Measurements from ENCODE around the gene UBE2C. TPM values are rescaled to one million over a fixed set of nuclear protein-coding genes. Genes with fewer than 3 reads are reported as not detected.

UBE2C gene
- total and polyA plus RNA-seq, 2 donors (not counting 1 experiment from before 2014, with no cell fraction given): 0.54 to 2.4 TPM

DNA sequence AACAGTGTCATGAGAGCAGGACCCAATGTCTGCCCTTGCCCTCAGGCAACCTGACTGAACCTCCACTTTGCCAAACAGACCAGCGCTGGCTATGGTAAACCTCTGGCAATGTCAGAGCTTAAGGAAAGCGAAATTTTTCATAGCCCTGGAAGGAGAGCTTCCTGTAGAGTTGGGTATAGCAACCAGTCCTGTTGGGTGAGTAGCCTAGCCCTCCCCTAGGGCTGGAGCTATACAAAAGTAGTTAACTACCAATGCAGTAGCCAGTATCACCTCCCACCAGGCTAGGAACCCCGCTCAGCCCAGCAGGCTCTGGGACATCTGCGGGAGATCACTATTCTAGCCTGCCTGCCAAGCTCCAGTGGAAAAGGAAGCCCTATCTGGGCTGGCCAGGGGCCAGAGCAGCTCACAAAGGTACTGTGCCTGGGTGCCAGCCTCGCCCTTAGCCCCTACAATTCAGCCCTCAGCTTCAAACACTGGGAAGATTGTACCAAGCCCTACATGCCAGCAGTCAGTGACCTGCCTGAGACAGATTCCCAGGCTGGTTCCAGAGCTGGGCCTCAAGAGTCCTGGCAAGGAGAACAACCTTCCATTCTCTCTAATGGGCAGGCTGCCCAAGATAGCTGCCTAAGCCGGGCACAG, 28.7 kb upstream of the UBE2C start:
- Histone ChIP-seq H4K20me1 (ENCODE audit: control insufficient read depth, insufficient read depth, low read length, poor library complexity, severe bottlenecking) (no peaks in the 10 kb centered on the region), H3K9ac (ENCODE audit: low read length) (no peak overlapping the region), H3K4me2 (replicated peaks; ENCODE audit: low read depth, low read length, poor library complexity, severe bottlenecking) (no peak overlapping the region), H3K9me3 (ENCODE audit: control extremely low read depth in 1 of 3, control insufficient read depth in 2 of 3, insufficient read depth in 1 of 3, low read length in 2 of 3) (no peaks in the 10 kb centered on the region), H3K27ac (ENCODE audit: low read length in 2 of 2) (no peak overlapping the region), H3K4me1 (ENCODE audit: control insufficient read depth in 2 of 2, insufficient read depth in 2 of 2, low read length in 2 of 2) (peaks cover 5 to 10% of the 10 kb centered on the region in 2 donors), H3K27me3 (replicated peaks in 1 of 4; ENCODE audit: control extremely low read depth in 1 of 4, control insufficient read depth in 3 of 4, insufficient read depth in 4 of 4, low read length in 3 of 4) (peaks cover 0 to 5% (median 0%) of the 10 kb centered on the region in 4 experiments), H3K36me3 (replicated peaks in 1 of 2; ENCODE audit: control extremely low read depth in 1 of 2, control insufficient read depth in 1 of 2, extremely low read depth in 1 of 2, insufficient read depth in 2 of 2, low read length in 1 of 2) (no peaks in the 10 kb centered on the region), H3K79me2 (ENCODE audit: control insufficient read depth, insufficient read depth, low read length) (no peaks in the 10 kb centered on the region), H2AFZ (ENCODE audit: insufficient read depth, low read depth, low read length, poor library complexity, severe bottlenecking) (no peak overlapping the region), H3K4me3 (ENCODE audit: control extremely low read depth in 1 of 5, extremely low read depth in 1 of 5, insufficient read depth in 1 of 5, low read depth in 2 of 5, low read length in 4 of 5) (no peak overlapping the region)
- POLR2A ChIA-PET: no interaction called here
- ATAC-seq (ENCODE audit: low read depth) (no peak), DNase-seq (no peak)
- H3K4me3 Mint-ChIP-seq: no peak overlapping the region
- WGBS (ENCODE audit: insufficient coverage): 88% methylated on average over 4 of the region's 6 CpGs
- peaks cover 8% of the 10 kb centered on the region for H3K4me1 Mint-ChIP-seq
- no peaks in the 10 kb centered on the region for H3K9me3 Mint-ChIP-seq (ENCODE audit: insufficient read depth)
- H3K27ac Mint-ChIP-seq: no peak overlapping the region
- TF ChIP-seq EZH2 (IDR thresholded peaks at IDR 0.05; ENCODE audit: borderline replicate concordance, insufficient read depth, low read depth, low read length, poor library complexity, severe bottlenecking): no peak
- TF ChIP-seq, protein P1, sequence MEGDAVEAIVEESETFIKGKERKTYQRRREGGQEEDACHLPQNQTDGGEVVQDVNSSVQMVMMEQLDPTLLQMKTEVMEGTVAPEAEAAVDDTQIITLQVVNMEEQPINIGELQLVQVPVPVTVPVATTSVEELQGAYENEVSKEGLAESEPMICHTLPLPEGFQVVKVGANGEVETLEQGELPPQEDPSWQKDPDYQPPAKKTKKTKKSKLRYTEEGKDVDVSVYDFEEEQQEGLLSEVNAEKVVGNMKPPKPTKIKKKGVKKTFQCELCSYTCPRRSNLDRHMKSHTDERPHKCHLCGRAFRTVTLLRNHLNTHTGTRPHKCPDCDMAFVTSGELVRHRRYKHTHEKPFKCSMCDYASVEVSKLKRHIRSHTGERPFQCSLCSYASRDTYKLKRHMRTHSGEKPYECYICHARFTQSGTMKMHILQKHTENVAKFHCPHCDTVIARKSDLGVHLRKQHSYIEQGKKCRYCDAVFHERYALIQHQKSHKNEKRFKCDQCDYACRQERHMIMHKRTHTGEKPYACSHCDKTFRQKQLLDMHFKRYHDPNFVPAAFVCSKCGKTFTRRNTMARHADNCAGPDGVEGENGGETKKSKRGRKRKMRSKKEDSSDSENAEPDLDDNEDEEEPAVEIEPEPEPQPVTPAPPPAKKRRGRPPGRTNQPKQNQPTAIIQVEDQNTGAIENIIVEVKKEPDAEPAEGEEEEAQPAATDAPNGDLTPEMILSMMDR (IDR thresholded peaks at IDR 0.05): no peak
- H3K27me3 Mint-ChIP-seq: peaks cover 6% of the 10 kb centered on the region
- intact Hi-C loops (cut with micrococcal nuclease): no loop called here
- CTCF ChIA-PET: interaction anchor here (0.9 to 3.7 kb wide), 2 partner anchors 12 to 421 kb away, joined by 3 to 17 read pairs; partner anchors contain the start of gene SYS1

DNA sequence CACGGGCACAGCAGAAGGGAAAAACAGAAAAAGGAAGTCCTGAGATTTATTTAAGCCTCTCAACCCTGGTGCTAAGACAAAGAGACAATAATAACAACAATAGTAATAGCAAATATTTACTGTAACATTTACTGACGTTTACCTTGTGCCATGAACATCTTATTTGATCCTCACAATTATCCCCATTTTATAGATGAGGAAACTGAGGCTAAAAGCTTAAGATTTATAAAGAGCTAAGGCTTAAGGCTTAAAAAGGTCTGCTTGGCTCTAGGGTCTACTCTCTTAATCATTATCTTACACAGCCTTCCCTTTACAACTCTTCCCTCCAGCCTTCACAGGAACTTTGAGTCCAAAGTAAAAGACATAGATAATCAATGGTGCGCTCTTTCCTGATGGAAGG, 24.1 kb upstream of the UBE2C start:
- POLR2A ChIA-PET: no interaction called here
- DNase-seq: no peak
- Mint-ChIP-seq H3K27me3 (no peaks in the 10 kb centered on the region), H3K27ac (no peak overlapping the region), H3K9me3 (ENCODE audit: insufficient read depth) (no peaks in the 10 kb centered on the region), H3K4me3 (no peak overlapping the region), H3K4me1 (peaks cover 26% of the 10 kb centered on the region)
- no peak for ATAC-seq (ENCODE audit: low read depth)
- no peak overlapping the region for H2AFZ ChIP-seq (ENCODE audit: insufficient read depth, low read depth, low read length, poor library complexity, severe bottlenecking)
- H3K4me2 ChIP-seq (replicated peaks; ENCODE audit: low read depth, low read length, poor library complexity, severe bottlenecking): no peak overlapping the region
- H3K27ac ChIP-seq (ENCODE audit: low read length in 2 of 2): no peak overlapping the region
- H3K9me3 ChIP-seq (ENCODE audit: control extremely low read depth in 1 of 3, control insufficient read depth in 2 of 3, insufficient read depth in 1 of 3, low read length in 2 of 3): no peaks in the 10 kb centered on the region
- CTCF ChIA-PET: no interaction called here
- H3K79me2 ChIP-seq (ENCODE audit: control insufficient read depth, insufficient read depth, low read length): peaks cover 15% of the 10 kb centered on the region
- H3K36me3 ChIP-seq (replicated peaks in 1 of 2; ENCODE audit: control extremely low read depth in 1 of 2, control insufficient read depth in 1 of 2, extremely low read depth in 1 of 2, insufficient read depth in 2 of 2, low read length in 1 of 2): no peaks in the 10 kb centered on the region
- 100% methylated on average over 1 of the region's 3 CpGs for WGBS (ENCODE audit: insufficient coverage)
- H3K4me1 ChIP-seq (ENCODE audit: control insufficient read depth in 2 of 2, insufficient read depth in 2 of 2, low read length in 2 of 2): peaks cover 13 to 23% of the 10 kb centered on the region in 2 donors
- no peak overlapping the region for H3K4me3 ChIP-seq (ENCODE audit: control extremely low read depth in 1 of 5, extremely low read depth in 1 of 5, insufficient read depth in 1 of 5, low read depth in 2 of 5, low read length in 4 of 5)
- H3K27me3 ChIP-seq (replicated peaks in 1 of 4; ENCODE audit: control extremely low read depth in 1 of 4, control insufficient read depth in 3 of 4, insufficient read depth in 4 of 4, low read length in 3 of 4): no peaks in the 10 kb centered on the region
- TF ChIP-seq EZH2 (IDR thresholded peaks at IDR 0.05; ENCODE audit: borderline replicate concordance, insufficient read depth, low read depth, low read length, poor library complexity, severe bottlenecking): no peak
- intact Hi-C loops (cut with micrococcal nuclease): no loop called here
- H3K9ac ChIP-seq (ENCODE audit: low read length): no peak overlapping the region
- no peaks in the 10 kb centered on the region for H4K20me1 ChIP-seq (ENCODE audit: control insufficient read depth, insufficient read depth, low read length, poor library complexity, severe bottlenecking)
